Panc1 (cell line): Measurements from ENCODE around the gene TMED9. TPM values are rescaled to one million over a fixed set of nuclear protein-coding genes. Genes with fewer than 3 reads are reported as not detected.

Experiments
- ATAC-seq: fragments of 200-7000 bp; cut with Tn5 transposase; 2 replicates; pipeline ENCODE4 v1.9.1; 2020; ENCODE audit warnings: mild to moderate bottlenecking, moderate library complexity
- BruUV-seq: library from RNA; stranded (reverse); fragments of 400-500 nt; replicated peaks from 2 replicates; lab custom pipeline; 2021; lab: Mats Ljungman, UMichigan
- CTCF ChIA-PET: fragments of 300-600 bp; sonication (Branson Sonifier 250); formaldehyde crosslinking; loops from one replicate; lab custom pipeline; 2022; ENCODE audit warnings: antibody characterized with exemption; lab: Charles Lee
- POLR2A ChIA-PET: fragments of 300-600 bp; sonication (Branson Sonifier 250); formaldehyde crosslinking; loops from one replicate; lab custom pipeline; 2022; ENCODE audit warnings: antibody characterized with exemption; lab: Charles Lee
- DNase-seq: peaks from one replicate; pipeline ENCODE4 v3.0.0-alpha.2; 2010; ENCODE audit warnings: low read depth, low spot score
- H3K27ac ChIP-seq: 2 replicates; pipeline ENCODE4 v1.5.1; 2011; ENCODE audit warnings: mild to moderate bottlenecking, low read length, inconsistent platforms
- H3K27me3 ChIP-seq: fragments of 200-500 bp; sonication (Bioruptor generic); 2 replicates; pipeline ENCODE4 v1.6.0; 2014; ENCODE audit warnings: low read length, inconsistent platforms; ENCODE audit not compliant: control insufficient read depth, insufficient read depth
- H3K36me3 ChIP-seq: fragments of 200-500 bp; sonication (Bioruptor generic); 2 replicates; pipeline ENCODE4 v1.5.1; 2014; ENCODE audit warnings: inconsistent platforms, mild to moderate bottlenecking, low read length, moderate library complexity; ENCODE audit not compliant: control insufficient read depth, insufficient read depth
- H3K4me1 ChIP-seq: 2 replicates; pipeline ENCODE4 v1.5.1; 2011; ENCODE audit warnings: inconsistent platforms, mild to moderate bottlenecking, low read length, moderate library complexity; ENCODE audit not compliant: control insufficient read depth, insufficient read depth
- H3K4me3 ChIP-seq, 2 experiments: 2 replicates each; pipeline ENCODE4 v1.5.1; 2011 to 2012; ENCODE audit warnings: low read depth in 2 of 2, low read length in 2 of 2, mild to moderate bottlenecking in 2 of 2, inconsistent platforms in 1 of 2, moderate library complexity in 1 of 2
- H3K9me3 ChIP-seq: fragments of 200-500 bp; sonication (Bioruptor generic); 2 replicates; pipeline ENCODE4 v1.5.1; 2014; ENCODE audit warnings: low read depth, mild to moderate bottlenecking, inconsistent platforms, low read length, moderate library complexity; ENCODE audit not compliant: control insufficient read depth, insufficient read depth
- POLR2AphosphoS5 ChIP-seq: IDR thresholded peaks from 2 replicates; pipeline ENCODE4 v1.6.1; 2012; ENCODE audit warnings: mild to moderate bottlenecking, low read depth, low read length, moderate library complexity
- SIN3A ChIP-seq: IDR thresholded peaks from 2 replicates; pipeline ENCODE4 v1.6.1; 2012; ENCODE audit warnings: low read depth, mild to moderate bottlenecking, low read length, moderate library complexity, borderline replicate concordance; ENCODE audit not compliant: insufficient read depth
- TCF7L2 ChIP-seq: IDR thresholded peaks from 2 replicates; pipeline ENCODE4 v1.6.1; 2011; ENCODE audit warnings: mild to moderate bottlenecking, low read depth, low read length, inconsistent platforms
- in situ Hi-C: cut with HindIII; loops from 2 replicates; pipeline ENCODE4 v1.10.0; 2016; ENCODE audit warnings: low sequenced_read_pairs, low pct_unique_long_range_greater_than_20kb
- intact Hi-C: fragments of 100-400 bp; cut with micrococcal nuclease; formaldehyde crosslinking; loops from one replicate; pipeline ENCODE4 v1.10.0; 2022; ENCODE audit not compliant: unreplicated experiment
- total RNA-seq: library from RNA; stranded (reverse); gene quantifications from one replicate; pipeline ENCODE4 v1.2.1, GENCODE V29; 2021; ENCODE audit not compliant: unreplicated experiment
- TF ChIP-seq, protein P1 (sequence below), 2 experiments: IDR thresholded peaks; 2 replicates each; pipeline ENCODE4 v1.6.1; 2011 to 2012; ENCODE audit warnings: low read depth in 2 of 2, control low read depth in 1 of 2, low read length in 1 of 2, mild to moderate bottlenecking in 1 of 2, moderate library complexity in 1 of 2; ENCODE audit not compliant: insufficient read depth in 1 of 2
- TF ChIP-seq, protein P2 (sequence below): fragments of 450-650 bp; IDR thresholded peaks from 2 replicates; pipeline ENCODE4 v1.5.1; 2017; ENCODE audit warnings: mild to moderate bottlenecking

The TMED9 gene
- total RNA-seq, 1 experiment from 2014 or later: 293 TPM

DNA sequence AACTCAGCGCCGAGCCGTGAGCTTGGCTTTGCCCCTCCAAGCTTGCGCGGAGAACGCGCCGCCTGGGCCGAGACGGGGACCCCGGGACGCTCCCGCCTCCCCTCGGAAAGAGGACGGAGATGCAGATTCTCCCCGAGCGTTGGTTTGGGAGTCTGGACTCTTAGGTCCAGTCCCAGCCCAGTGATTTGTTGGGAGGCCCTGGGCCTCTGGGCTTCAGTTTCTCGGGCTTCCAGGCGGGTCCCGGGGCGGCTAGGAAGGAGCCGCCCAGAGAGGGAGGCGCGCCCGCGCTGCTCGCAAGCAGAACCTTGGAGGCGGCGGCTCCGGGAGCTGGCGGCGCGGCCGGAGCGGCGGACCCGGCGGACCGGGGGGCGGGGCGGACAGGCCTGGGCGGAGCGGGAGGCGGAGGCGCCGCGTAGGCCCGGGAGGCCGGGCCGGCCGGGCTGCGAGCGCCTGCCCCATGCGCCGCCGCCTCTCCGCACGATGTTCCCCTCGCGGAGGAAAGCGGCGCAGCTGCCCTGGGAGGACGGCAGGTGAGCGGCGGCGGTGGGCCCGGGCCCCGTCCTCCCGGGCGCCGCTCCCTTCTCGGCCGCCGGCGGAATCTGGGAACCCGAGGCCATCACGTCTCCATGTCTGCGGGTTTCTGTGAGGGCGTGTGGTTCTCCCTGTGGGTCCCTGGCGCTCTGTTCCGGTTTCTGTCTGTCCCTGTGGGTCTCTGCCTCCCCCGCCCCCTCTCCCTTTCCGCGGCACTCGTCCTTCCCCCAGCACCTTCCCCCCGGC is 7.9 kb downstream of the TMED9 start, which contains the start of gene B4GALT7:
Gene B4GALT7, plus strand, starts transcription at position 402 of the 777 bp plus-strand sequence. Its CDS starts 79 bp downstream, at position 481.
- DNase-seq (no peak), ATAC-seq (peak; percentile 96)
- H3K4me3 ChIP-seq: peak within 1 kb of the TSS; percentile 56 to 93
- no TSS peak for BruUV-seq
- peaks cover 4% of the 10 kb centered on the region for H3K36me3 ChIP-seq
- in situ Hi-C loops (loop anchor here (10.0 kb wide), 1 partner anchor 55 kb away; no protein-coding TSS in a partner anchor), intact Hi-C loops (no loop called here)
- H3K27ac ChIP-seq: peak within 1 kb of the TSS; percentile 83
- TF ChIP-seq, protein P1, sequence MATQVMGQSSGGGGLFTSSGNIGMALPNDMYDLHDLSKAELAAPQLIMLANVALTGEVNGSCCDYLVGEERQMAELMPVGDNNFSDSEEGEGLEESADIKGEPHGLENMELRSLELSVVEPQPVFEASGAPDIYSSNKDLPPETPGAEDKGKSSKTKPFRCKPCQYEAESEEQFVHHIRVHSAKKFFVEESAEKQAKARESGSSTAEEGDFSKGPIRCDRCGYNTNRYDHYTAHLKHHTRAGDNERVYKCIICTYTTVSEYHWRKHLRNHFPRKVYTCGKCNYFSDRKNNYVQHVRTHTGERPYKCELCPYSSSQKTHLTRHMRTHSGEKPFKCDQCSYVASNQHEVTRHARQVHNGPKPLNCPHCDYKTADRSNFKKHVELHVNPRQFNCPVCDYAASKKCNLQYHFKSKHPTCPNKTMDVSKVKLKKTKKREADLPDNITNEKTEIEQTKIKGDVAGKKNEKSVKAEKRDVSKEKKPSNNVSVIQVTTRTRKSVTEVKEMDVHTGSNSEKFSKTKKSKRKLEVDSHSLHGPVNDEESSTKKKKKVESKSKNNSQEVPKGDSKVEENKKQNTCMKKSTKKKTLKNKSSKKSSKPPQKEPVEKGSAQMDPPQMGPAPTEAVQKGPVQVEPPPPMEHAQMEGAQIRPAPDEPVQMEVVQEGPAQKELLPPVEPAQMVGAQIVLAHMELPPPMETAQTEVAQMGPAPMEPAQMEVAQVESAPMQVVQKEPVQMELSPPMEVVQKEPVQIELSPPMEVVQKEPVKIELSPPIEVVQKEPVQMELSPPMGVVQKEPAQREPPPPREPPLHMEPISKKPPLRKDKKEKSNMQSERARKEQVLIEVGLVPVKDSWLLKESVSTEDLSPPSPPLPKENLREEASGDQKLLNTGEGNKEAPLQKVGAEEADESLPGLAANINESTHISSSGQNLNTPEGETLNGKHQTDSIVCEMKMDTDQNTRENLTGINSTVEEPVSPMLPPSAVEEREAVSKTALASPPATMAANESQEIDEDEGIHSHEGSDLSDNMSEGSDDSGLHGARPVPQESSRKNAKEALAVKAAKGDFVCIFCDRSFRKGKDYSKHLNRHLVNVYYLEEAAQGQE (IDR thresholded peaks at IDR 0.05; ENCODE audit: insufficient read depth in 1 of 2, low read depth in 2 of 2, low read length in 1 of 2): no peak
- peak; percentile 84; the same call in 1 of the 2 replicates for TF ChIP-seq SIN3A
- TF ChIP-seq POLR2AphosphoS5: peak; percentile 68; the same call in 1 of the 2 replicates
- TF ChIP-seq TCF7L2: peak; percentile 34; the same call in 1 of the 2 replicates
- ChIA-PET CTCF (no interaction called here), POLR2A (no interaction called here)
- H3K4me1 ChIP-seq: peaks cover 11% of the 10 kb centered on the region
- no peaks in the 10 kb centered on the region for H3K9me3 ChIP-seq
- no peaks in the 10 kb centered on the region for H3K27me3 ChIP-seq

- in situ Hi-C loops: no loop called here
- ATAC-seq (no peak), DNase-seq (no peak)
- Histone ChIP-seq H3K9me3 (no peaks in the 10 kb centered on the region), H3K4me1 (peaks cover 11% of the 10 kb centered on the region), H3K27ac (peak overlapping the region; percentile 83), H3K4me3 (peak overlapping the region; percentile 56 to 93), H3K27me3 (no peaks in the 10 kb centered on the region), H3K36me3 (peaks cover 1% of the 10 kb centered on the region)
- no TSS peak for BruUV-seq
- no peak for TF ChIP-seq TCF7L2
- TF ChIP-seq POLR2AphosphoS5: no peak
- no peak for TF ChIP-seq SIN3A
- TF ChIP-seq, protein P2, sequence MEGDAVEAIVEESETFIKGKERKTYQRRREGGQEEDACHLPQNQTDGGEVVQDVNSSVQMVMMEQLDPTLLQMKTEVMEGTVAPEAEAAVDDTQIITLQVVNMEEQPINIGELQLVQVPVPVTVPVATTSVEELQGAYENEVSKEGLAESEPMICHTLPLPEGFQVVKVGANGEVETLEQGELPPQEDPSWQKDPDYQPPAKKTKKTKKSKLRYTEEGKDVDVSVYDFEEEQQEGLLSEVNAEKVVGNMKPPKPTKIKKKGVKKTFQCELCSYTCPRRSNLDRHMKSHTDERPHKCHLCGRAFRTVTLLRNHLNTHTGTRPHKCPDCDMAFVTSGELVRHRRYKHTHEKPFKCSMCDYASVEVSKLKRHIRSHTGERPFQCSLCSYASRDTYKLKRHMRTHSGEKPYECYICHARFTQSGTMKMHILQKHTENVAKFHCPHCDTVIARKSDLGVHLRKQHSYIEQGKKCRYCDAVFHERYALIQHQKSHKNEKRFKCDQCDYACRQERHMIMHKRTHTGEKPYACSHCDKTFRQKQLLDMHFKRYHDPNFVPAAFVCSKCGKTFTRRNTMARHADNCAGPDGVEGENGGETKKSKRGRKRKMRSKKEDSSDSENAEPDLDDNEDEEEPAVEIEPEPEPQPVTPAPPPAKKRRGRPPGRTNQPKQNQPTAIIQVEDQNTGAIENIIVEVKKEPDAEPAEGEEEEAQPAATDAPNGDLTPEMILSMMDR: no peak
- TF ChIP-seq, protein P1 (IDR thresholded peaks at IDR 0.05; ENCODE audit: insufficient read depth in 1 of 2, low read depth in 2 of 2, low read length in 1 of 2): no peak
- intact Hi-C loops: no loop called here
- ChIA-PET CTCF (interaction anchor here (0.6 kb wide), 1 partner anchor 34 kb away, joined by 7 read pairs; no protein-coding TSS in a partner anchor), POLR2A (no interaction called here)
Observed at GRCh38 chr5:177600508-177601018, 8.6 kb downstream of the TMED9 start.
